ENCODE measurements around the gene DUS1L.

- no peak for TF ChIP-seq POLR2A (IDR thresholded peaks at IDR 0.05)
- TF ChIP-seq, protein P1, sequence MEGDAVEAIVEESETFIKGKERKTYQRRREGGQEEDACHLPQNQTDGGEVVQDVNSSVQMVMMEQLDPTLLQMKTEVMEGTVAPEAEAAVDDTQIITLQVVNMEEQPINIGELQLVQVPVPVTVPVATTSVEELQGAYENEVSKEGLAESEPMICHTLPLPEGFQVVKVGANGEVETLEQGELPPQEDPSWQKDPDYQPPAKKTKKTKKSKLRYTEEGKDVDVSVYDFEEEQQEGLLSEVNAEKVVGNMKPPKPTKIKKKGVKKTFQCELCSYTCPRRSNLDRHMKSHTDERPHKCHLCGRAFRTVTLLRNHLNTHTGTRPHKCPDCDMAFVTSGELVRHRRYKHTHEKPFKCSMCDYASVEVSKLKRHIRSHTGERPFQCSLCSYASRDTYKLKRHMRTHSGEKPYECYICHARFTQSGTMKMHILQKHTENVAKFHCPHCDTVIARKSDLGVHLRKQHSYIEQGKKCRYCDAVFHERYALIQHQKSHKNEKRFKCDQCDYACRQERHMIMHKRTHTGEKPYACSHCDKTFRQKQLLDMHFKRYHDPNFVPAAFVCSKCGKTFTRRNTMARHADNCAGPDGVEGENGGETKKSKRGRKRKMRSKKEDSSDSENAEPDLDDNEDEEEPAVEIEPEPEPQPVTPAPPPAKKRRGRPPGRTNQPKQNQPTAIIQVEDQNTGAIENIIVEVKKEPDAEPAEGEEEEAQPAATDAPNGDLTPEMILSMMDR (IDR thresholded peaks at IDR 0.05) = no peak
Observed at GRCh38 chr17:82046903-82047302, 18.7 kb downstream of the DUS1L start.

Measured in uterus (tissue), 2 donors.